Astrocyte (in vitro differentiated cells and primary cell): ENCODE measurements around the gene APLNR. TPM values are rescaled to one million over a fixed set of nuclear protein-coding genes. Genes with fewer than 3 reads are reported as not detected.

Source experiments
- DNase-seq: peaks from one replicate; pipeline ENCODE4 v3.0.0-alpha.2; 2010; ENCODE audit warnings: low read depth
- FAIRE-seq: peaks from 2 replicates; lab custom pipeline; 2011; peaks lifted over from hg19 to GRCh38; lab: Jason Lieb, UNC
- H2AFZ ChIP-seq: 2 replicates; pipeline ENCODE4 v1.6.0; 2012; ENCODE audit warnings: low read depth, low read length, inconsistent platforms
- H3K27ac ChIP-seq: 2 replicates; pipeline ENCODE4 v1.5.1; 2011; ENCODE audit warnings: low read depth, low read length, inconsistent platforms
- H3K27me3 ChIP-seq: 2 replicates; pipeline ENCODE4 v1.6.0; 2011; ENCODE audit warnings: low read length, inconsistent platforms; ENCODE audit not compliant: insufficient read depth
- H3K36me3 ChIP-seq: 2 replicates; pipeline ENCODE4 v1.5.1; 2011; ENCODE audit warnings: low read length, inconsistent platforms; ENCODE audit not compliant: insufficient read depth
- H3K4me1 ChIP-seq: 2 replicates; pipeline ENCODE4 v1.5.1; 2011; ENCODE audit warnings: low read length, inconsistent platforms; ENCODE audit not compliant: insufficient read depth
- H3K4me2 ChIP-seq: 2 replicates; pipeline ENCODE4 v1.6.0; 2012; ENCODE audit warnings: low read length, inconsistent platforms
- H3K4me3 ChIP-seq: 2 replicates; pipeline ENCODE4 v1.5.1; 2011; ENCODE audit warnings: low read depth, mild to moderate bottlenecking, low read length, inconsistent platforms; ENCODE audit not compliant: insufficient read depth
- H3K79me2 ChIP-seq: 2 replicates; pipeline ENCODE4 v1.6.0; 2012; ENCODE audit warnings: mild to moderate bottlenecking, low read length, inconsistent platforms; ENCODE audit not compliant: insufficient read depth
- H3K9ac ChIP-seq: 2 replicates; pipeline ENCODE4 v1.6.0; 2012; ENCODE audit warnings: mild to moderate bottlenecking, low read length, inconsistent platforms
- H3K9me3 ChIP-seq: 2 replicates; pipeline ENCODE4 v1.5.1; 2012; ENCODE audit warnings: low read depth, mild to moderate bottlenecking, low read length, inconsistent platforms; ENCODE audit not compliant: insufficient read depth
- H4K20me1 ChIP-seq: 2 replicates; pipeline ENCODE4 v1.6.0; 2012; ENCODE audit warnings: low read length, inconsistent platforms; ENCODE audit not compliant: insufficient read depth
- H3K27ac Mint-ChIP-seq: one replicate; pipeline ENCODE4 v1.8.0; 2021; ENCODE audit warnings: mild to moderate bottlenecking, mixed read lengths; ENCODE audit not compliant: unreplicated experiment
- H3K27me3 Mint-ChIP-seq: one replicate; pipeline ENCODE4 v1.8.0; 2021; ENCODE audit warnings: low read depth, mixed read lengths; ENCODE audit not compliant: unreplicated experiment
- H3K36me3 Mint-ChIP-seq: one replicate; pipeline ENCODE4 v1.8.0; 2021; ENCODE audit warnings: low read depth, mixed read lengths; ENCODE audit not compliant: unreplicated experiment
- H3K4me1 Mint-ChIP-seq: one replicate; pipeline ENCODE4 v1.8.0; 2021; ENCODE audit warnings: low read depth, mixed read lengths; ENCODE audit not compliant: unreplicated experiment
- H3K4me3 Mint-ChIP-seq: one replicate; pipeline ENCODE4 v1.8.0; 2021; ENCODE audit warnings: mild to moderate bottlenecking, moderate library complexity, mixed read lengths; ENCODE audit not compliant: unreplicated experiment
- H3K9me3 Mint-ChIP-seq: one replicate; pipeline ENCODE4 v1.8.0; 2021; ENCODE audit warnings: mild to moderate bottlenecking, mixed read lengths; ENCODE audit not compliant: unreplicated experiment
- CTCF ChIP-seq: IDR thresholded peaks from 2 replicates; pipeline ENCODE4 v1.5.1; 2011; ENCODE audit warnings: low read depth, mild to moderate bottlenecking, inconsistent platforms, low read length, moderate library complexity; ENCODE audit not compliant: insufficient read depth
- EZH2 ChIP-seq: IDR thresholded peaks from 2 replicates; pipeline ENCODE4 v1.6.1; 2012; ENCODE audit warnings: mild to moderate bottlenecking, low read length, inconsistent platforms; ENCODE audit not compliant: insufficient read depth
- total RNA-seq: library from RNA; stranded (reverse); gene quantifications from 2 replicates; pipeline ENCODE4 v1.2.1, GENCODE V29; 2021

Gene APLNR
- total RNA-seq, 1 donor from 2014 or later, result not detected

- DNase-seq (peak; percentile 47), FAIRE-seq (peak; percentile 97)
- H3K9me3 Mint-ChIP-seq, result no peaks in the 10 kb centered on the region
- H3K79me2 ChIP-seq, result no peaks in the 10 kb centered on the region
- no peak overlapping the region for H3K4me2 ChIP-seq
- peaks cover 3% of the 10 kb centered on the region for H3K4me1 Mint-ChIP-seq
- no peak overlapping the region for H3K27ac Mint-ChIP-seq
- H3K4me3 Mint-ChIP-seq, result no peak overlapping the region
- H3K36me3 ChIP-seq, result no peaks in the 10 kb centered on the region
- no peaks in the 10 kb centered on the region for H3K4me1 ChIP-seq
- H3K27ac ChIP-seq, result no peak overlapping the region
- H3K9ac ChIP-seq, result no peak overlapping the region
- no peak overlapping the region for H3K4me3 ChIP-seq
- TF ChIP-seq EZH2 (no peak), CTCF (no peak)
- no peaks in the 10 kb centered on the region for H3K27me3 ChIP-seq
- no peaks in the 10 kb centered on the region for H3K27me3 Mint-ChIP-seq
- no peaks in the 10 kb centered on the region for H4K20me1 ChIP-seq
- H3K9me3 ChIP-seq, result no peaks in the 10 kb centered on the region
- no peak overlapping the region for H2AFZ ChIP-seq
- no peaks in the 10 kb centered on the region for H3K36me3 Mint-ChIP-seq
Measured at GRCh38 chr11:57224537-57224936, 12.5 kb downstream of the APLNR start.

- H3K27me3 Mint-ChIP-seq, result no peaks in the 10 kb centered on the region
- Histone ChIP-seq H3K4me2 (no peak overlapping the region), H4K20me1 (no peaks in the 10 kb centered on the region), H3K9me3 (no peaks in the 10 kb centered on the region), H3K27me3 (no peaks in the 10 kb centered on the region), H3K9ac (no peak overlapping the region), H3K4me1 (no peaks in the 10 kb centered on the region), H3K4me3 (no peak overlapping the region), H3K27ac (no peak overlapping the region), H3K36me3 (no peaks in the 10 kb centered on the region), H3K79me2 (no peaks in the 10 kb centered on the region), H2AFZ (no peak overlapping the region)
- H3K9me3 Mint-ChIP-seq, result no peaks in the 10 kb centered on the region
- TF ChIP-seq CTCF (no peak), EZH2 (no peak)
- no peak for DNase-seq
- H3K4me3 Mint-ChIP-seq, result no peak overlapping the region
- H3K27ac Mint-ChIP-seq, result no peak overlapping the region
- H3K4me1 Mint-ChIP-seq, result peaks cover under 1% of the 10 kb centered on the region
- no peak for FAIRE-seq
- no peaks in the 10 kb centered on the region for H3K36me3 Mint-ChIP-seq
Measured at GRCh38 chr11:57224128-57224527, 12.9 kb downstream of the APLNR start.

- Mint-ChIP-seq H3K4me1 (no peaks in the 10 kb centered on the region), H3K27ac (no peak overlapping the region), H3K27me3 (no peaks in the 10 kb centered on the region), H3K4me3 (no peak overlapping the region), H3K36me3 (no peaks in the 10 kb centered on the region), H3K9me3 (no peaks in the 10 kb centered on the region)
- H3K4me1 ChIP-seq, result no peaks in the 10 kb centered on the region
- no peaks in the 10 kb centered on the region for H3K79me2 ChIP-seq
- FAIRE-seq (peak; percentile 93), DNase-seq (peak; percentile 56)
- no peaks in the 10 kb centered on the region for H3K9me3 ChIP-seq
- H3K36me3 ChIP-seq, result no peaks in the 10 kb centered on the region
- H3K27ac ChIP-seq, result no peak overlapping the region
- H3K27me3 ChIP-seq, result no peaks in the 10 kb centered on the region
- no peak for TF ChIP-seq EZH2
- no peak for TF ChIP-seq CTCF
- no peak overlapping the region for H2AFZ ChIP-seq
- H3K4me3 ChIP-seq, result no peak overlapping the region
- no peak overlapping the region for H3K9ac ChIP-seq
- H4K20me1 ChIP-seq, result no peaks in the 10 kb centered on the region
- H3K4me2 ChIP-seq, result no peak overlapping the region
Measured at GRCh38 chr11:57223601-57224000, 13.4 kb downstream of the APLNR start.
